B cell (primary cell): ENCODE data around the gene SWI5. TPM values are rescaled to one million over a fixed set of nuclear protein-coding genes. Genes with fewer than 3 reads are reported as not detected.

ENCODE experiments used
- ATAC-seq: fragments of 200-7000 bp; cut with Tn5 transposase; one replicate; pipeline ENCODE4 v1.10.0; 2021; ENCODE audit warnings: low read depth, mild to moderate bottlenecking, moderate number of reproducible peaks, moderate library complexity
- CTCF ChIA-PET: fragments of 350-600 bp; sonication (Branson Sonifier 250); formaldehyde crosslinking; loops from one replicate; lab custom pipeline; 2021; ENCODE audit warnings: antibody characterized with exemption, inconsistent platforms; lab: Charles Lee
- POLR2A ChIA-PET: fragments of 350-600 bp; sonication (Branson Sonifier 250); formaldehyde crosslinking; loops from one replicate; lab custom pipeline; 2021; ENCODE audit warnings: antibody characterized with exemption; lab: Charles Lee
- DNase-seq: peaks from one replicate; pipeline ENCODE4 v3.0.0; 2013
- H2AFZ ChIP-seq: 2 replicates; pipeline ENCODE4 v1.6.1; 2012; ENCODE audit warnings: mild to moderate bottlenecking, low read depth, low read length; ENCODE audit not compliant: insufficient read depth, poor library complexity, severe bottlenecking
- H3K27ac ChIP-seq, 2 donors: 1 replicate in 1 of 2; 2 replicates in 1 of 2; pipeline ENCODE4 v1.5.1; 2012 to 2013; ENCODE audit warnings: low read length in 2 of 2, mild to moderate bottlenecking in 2 of 2, moderate library complexity in 1 of 2
- H3K27me3 ChIP-seq, 4 experiments: fragments of 200-600 bp in 1 of 4; sonication (generic) in 1 of 4; replicated peaks in 1 of 4; 1 replicate in 2 of 4; 2 replicates in 2 of 4; pipeline versions ENCODE4 v1.6.1 to v1.7.0; 2013 to 2016; ENCODE audit warnings: low read length in 3 of 4, mild to moderate bottlenecking in 2 of 4, mixed read lengths in 1 of 4, moderate library complexity in 1 of 4; ENCODE audit not compliant: insufficient read depth in 4 of 4, control insufficient read depth in 3 of 4; ENCODE audit errors: control extremely low read depth in 1 of 4
- H3K36me3 ChIP-seq, 2 experiments: replicated peaks in 1 of 2; 1 replicate in 1 of 2; 2 replicates in 1 of 2; pipeline versions ENCODE4 v1.6.1 to v1.7.1; 2013; ENCODE audit warnings: low read length in 1 of 2; ENCODE audit not compliant: insufficient read depth in 2 of 2, control insufficient read depth in 1 of 2; ENCODE audit errors: control extremely low read depth in 1 of 2, extremely low read depth in 1 of 2
- H3K4me1 ChIP-seq, 2 donors: fragments of 200-600 bp in 1 of 2; sonication (generic) in 1 of 2; 1 replicate in 1 of 2; 2 replicates in 1 of 2; pipeline versions ENCODE4 v1.5.1 to v1.6.1; 2013 to 2017; ENCODE audit warnings: low read length in 2 of 2; ENCODE audit not compliant: control insufficient read depth in 2 of 2, insufficient read depth in 2 of 2
- H3K4me2 ChIP-seq: replicated peaks from 2 replicates; pipeline ENCODE3; 2012; ENCODE audit warnings: mild to moderate bottlenecking, low read depth, low read length; ENCODE audit not compliant: poor library complexity, severe bottlenecking
- H3K4me3 ChIP-seq, 5 experiments: fragments of 200-600 bp in 1 of 5; sonication (generic) in 1 of 5; 1 replicate in 3 of 5; 2 replicates in 2 of 5; pipeline versions ENCODE4 v1.5.1 to v1.7.0; 2011 to 2016; ENCODE audit warnings: low read length in 4 of 5, mild to moderate bottlenecking in 4 of 5, low read depth in 2 of 5, control low read depth in 1 of 5, moderate library complexity in 1 of 5; ENCODE audit not compliant: insufficient read depth in 1 of 5; ENCODE audit errors: control extremely low read depth in 1 of 5, extremely low read depth in 1 of 5
- H3K79me2 ChIP-seq: fragments of 200-600 bp; sonication (generic); one replicate; pipeline ENCODE4 v1.6.0; 2016; ENCODE audit warnings: low read length; ENCODE audit not compliant: control insufficient read depth, insufficient read depth
- H3K9ac ChIP-seq: fragments of 200-600 bp; sonication (generic); 2 replicates; pipeline ENCODE4 v1.6.1; 2017; ENCODE audit warnings: mild to moderate bottlenecking, low read length, moderate library complexity
- H3K9me3 ChIP-seq, 3 donors: one replicate each; pipeline versions ENCODE4 v1.6.1 to v1.7.1; 2013; ENCODE audit warnings: low read length in 2 of 3; ENCODE audit not compliant: control insufficient read depth in 2 of 3, insufficient read depth in 1 of 3; ENCODE audit errors: control extremely low read depth in 1 of 3
- H4K20me1 ChIP-seq: 2 replicates; pipeline ENCODE4 v1.6.0; 2012; ENCODE audit warnings: mild to moderate bottlenecking, low read length; ENCODE audit not compliant: insufficient read depth, control insufficient read depth, poor library complexity, severe bottlenecking
- H3K27ac Mint-ChIP-seq: one replicate; pipeline ENCODE4 v1.8.0; 2021; ENCODE audit warnings: mixed read lengths
- H3K27me3 Mint-ChIP-seq: one replicate; pipeline ENCODE4 v1.8.0; 2021; ENCODE audit warnings: mixed read lengths
- H3K4me1 Mint-ChIP-seq: one replicate; pipeline ENCODE4 v1.8.0; 2021; ENCODE audit warnings: mixed read lengths
- H3K4me3 Mint-ChIP-seq: one replicate; pipeline ENCODE4 v1.8.0; 2021; ENCODE audit warnings: mixed read lengths
- H3K9me3 Mint-ChIP-seq: one replicate; pipeline ENCODE4 v1.8.0; 2022; ENCODE audit warnings: mixed read lengths; ENCODE audit not compliant: insufficient read depth
- CTCF ChIP-seq: fragments of 200-600 bp; IDR thresholded peaks from one replicate; pipeline ENCODE4 v1.8.0; 2022; ENCODE audit warnings: antibody characterized with exemption, mild to moderate bottlenecking
- EZH2 ChIP-seq: IDR thresholded peaks from 2 replicates; pipeline ENCODE4 v1.6.1; 2012; ENCODE audit warnings: borderline replicate concordance, low read depth, mild to moderate bottlenecking, moderate library complexity, low read length; ENCODE audit not compliant: insufficient read depth, poor library complexity, severe bottlenecking
- WGBS: methylation state at CpG from one replicate; pipeline ENCODE4 v1.1.5; 2013; ENCODE audit warnings: missing lambda C conversion rate; ENCODE audit not compliant: insufficient coverage; 5-methylcytosine and 5-hydroxymethylcytosine counted together
- intact Hi-C: fragments of 100-400 bp; cut with micrococcal nuclease; formaldehyde crosslinking; loops from one replicate; pipeline ENCODE4 v1.10.0; 2022
- polyA plus RNA-seq: library from polyadenylated mRNA; depleted of rRNA; stranded (reverse); fragments of >200 nt; gene quantifications from 2 replicates; pipeline ENCODE4 v1.2.3, GENCODE V29; 2012
- total RNA-seq, 2 donors: library from RNA; stranded (reverse); fragments of 120-200 nt in 1 of 2; gene quantifications; 1 replicate in 1 of 2; 2 replicates in 1 of 2; pipeline versions ENCODE4 v1.2.3 to v1.2.4, GENCODE V29; 2013 to 2022

SWI5 gene
- total and polyA plus RNA-seq, 2 donors (not counting 1 experiment from before 2014, with no cell fraction given), result 8.6 to 23.3 TPM

GRCh38 chr9:128242124-128242523 is 34.0 kb upstream of the SWI5 start:
- H3K27ac ChIP-seq, result no peak overlapping the region
- CTCF ChIA-PET, result no interaction called here
- Mint-ChIP-seq H3K4me1 (peaks cover 13% of the 10 kb centered on the region), H3K4me3 (no peak overlapping the region), H3K27me3 (peaks cover 33% of the 10 kb centered on the region), H3K27ac (no peak overlapping the region), H3K9me3 (no peaks in the 10 kb centered on the region)
- H3K4me1 ChIP-seq, result peaks cover 5 to 9% of the 10 kb centered on the region in 2 donors
- peaks cover 0 to 32% (median 7%) of the 10 kb centered on the region in 4 experiments for H3K27me3 ChIP-seq
- no peak overlapping the region for H3K9ac ChIP-seq
- peaks cover 0 to 3% (median 0%) of the 10 kb centered on the region in 3 donors for H3K9me3 ChIP-seq
- ATAC-seq (no peak), DNase-seq (no peak)
- 90% methylated on average over 2 of the region's 4 CpGs for WGBS
- H3K36me3 ChIP-seq, result no peaks in the 10 kb centered on the region
- no peaks in the 10 kb centered on the region for H3K79me2 ChIP-seq
- no peak overlapping the region for H3K4me3 ChIP-seq
- no peak for TF ChIP-seq CTCF
- no peak for TF ChIP-seq EZH2
- no peak overlapping the region for H2AFZ ChIP-seq
- H3K4me2 ChIP-seq, result no peak overlapping the region
- intact Hi-C loops, result no loop called here
- POLR2A ChIA-PET, result no interaction called here
- H4K20me1 ChIP-seq, result no peaks in the 10 kb centered on the region

GRCh38 chr9:128242828-128243214 is 33.3 kb upstream of the SWI5 start:
- no peaks in the 10 kb centered on the region for H3K9me3 Mint-ChIP-seq
- POLR2A ChIA-PET, result no interaction called here
- peaks cover 13% of the 10 kb centered on the region for H3K4me1 Mint-ChIP-seq
- H3K4me3 Mint-ChIP-seq, result no peak overlapping the region
- H3K27ac ChIP-seq, result no peak overlapping the region
- no peaks in the 10 kb centered on the region for H3K79me2 ChIP-seq
- DNase-seq (no peak), ATAC-seq (no peak)
- 8% methylated on average over 2 of the region's 7 CpGs for WGBS
- no peak overlapping the region for H3K9ac ChIP-seq
- H3K9me3 ChIP-seq, result peaks cover 0 to 3% (median 0%) of the 10 kb centered on the region in 3 donors
- CTCF ChIA-PET, result no interaction called here
- no peak overlapping the region for H3K4me2 ChIP-seq
- H3K27me3 Mint-ChIP-seq, result peaks cover 33% of the 10 kb centered on the region
- no peaks in the 10 kb centered on the region for H4K20me1 ChIP-seq
- TF ChIP-seq CTCF (no peak), EZH2 (no peak)
- intact Hi-C loops, result no loop called here
- peaks cover 5 to 9% of the 10 kb centered on the region in 2 donors for H3K4me1 ChIP-seq
- H2AFZ ChIP-seq, result no peak overlapping the region
- H3K4me3 ChIP-seq, result no peak overlapping the region
- no peak overlapping the region for H3K27ac Mint-ChIP-seq
- peaks cover 0 to 32% (median 7%) of the 10 kb centered on the region in 4 experiments for H3K27me3 ChIP-seq
- no peaks in the 10 kb centered on the region for H3K36me3 ChIP-seq
